A673 (cell line): ENCODE results near the gene SYDE1. TPM values are rescaled to one million over a fixed set of nuclear protein-coding genes. Genes with fewer than 3 reads are reported as not detected.

Experiments
- BruUV-seq: library from RNA; stranded (reverse); fragments of 400-500 nt; replicated peaks from 2 replicates; lab custom pipeline; 2021; lab: Mats Ljungman, UMichigan
- CTCF ChIA-PET: fragments of 300-600 bp; sonication (Branson Sonifier 250); formaldehyde crosslinking; loops from one replicate; lab custom pipeline; 2022; ENCODE audit warnings: antibody characterized with exemption; lab: Charles Lee
- POLR2A ChIA-PET: fragments of 300-600 bp; sonication (Branson Sonifier 250); formaldehyde crosslinking; loops from one replicate; lab custom pipeline; 2022; ENCODE audit warnings: antibody characterized with exemption; ENCODE audit not compliant: low non-redundant PET; lab: Charles Lee
- DNase-seq: peaks from one replicate; pipeline ENCODE4 v3.0.0-alpha.2; 2015; ENCODE audit warnings: low spot score
- H3K27ac ChIP-seq: fragments of 200-600 bp; sonication (generic); 2 replicates; pipeline ENCODE4 v1.5.1; 2016; ENCODE audit warnings: mixed run types, low read depth, mild to moderate bottlenecking, mixed read lengths, antibody characterized with exemption, low read length; ENCODE audit not compliant: poor library complexity, severe bottlenecking
- H3K27me3 ChIP-seq: fragments of 200-600 bp; sonication (generic); replicated peaks from 2 replicates; pipeline ENCODE4 v1.6.1; 2017; ENCODE audit warnings: mixed run types, low read depth, mild to moderate bottlenecking, mixed read lengths, antibody characterized with exemption, low read length; ENCODE audit not compliant: insufficient read depth, poor library complexity
- H3K36me3 ChIP-seq: fragments of 200-600 bp; sonication (generic); 2 replicates; pipeline ENCODE4 v1.6.1; 2016; ENCODE audit warnings: mixed run types, mild to moderate bottlenecking, mixed read lengths, antibody characterized with exemption, low read length; ENCODE audit not compliant: insufficient read depth, poor library complexity, severe bottlenecking
- H3K4me1 ChIP-seq: fragments of 200-600 bp; sonication (generic); 2 replicates; pipeline ENCODE4 v1.6.1; 2017; ENCODE audit warnings: mixed run types, mild to moderate bottlenecking, mixed read lengths, antibody characterized with exemption, low read length; ENCODE audit not compliant: insufficient read depth, poor library complexity, severe bottlenecking
- H3K4me3 ChIP-seq: fragments of 200-600 bp; sonication (generic); 2 replicates; pipeline ENCODE4 v1.5.1; 2016; ENCODE audit warnings: low read depth, mixed run types, mild to moderate bottlenecking, mixed read lengths, low read length; ENCODE audit not compliant: poor library complexity, severe bottlenecking
- H3K9me3 ChIP-seq: fragments of 200-600 bp; sonication (generic); 2 replicates; pipeline ENCODE4 v1.6.1; 2016; ENCODE audit warnings: mixed run types, low read depth, mild to moderate bottlenecking, mixed read lengths, antibody characterized with exemption, low read length; ENCODE audit not compliant: poor library complexity, severe bottlenecking
- CTCF ChIP-seq: fragments of 300-800, 200-600 bp; sonication (generic); conservative IDR thresholded peaks from 2 replicates; pipeline ENCODE4 v1.5.1; 2017; ENCODE audit warnings: low read depth, mild to moderate bottlenecking, antibody characterized with exemption, low read length, moderate library complexity, mixed read lengths
- EZH2 ChIP-seq: fragments of 200-600 bp; sonication (generic); IDR thresholded peaks from 2 replicates; pipeline ENCODE4 v1.6.1; 2017; ENCODE audit warnings: borderline replicate concordance, low read depth, mild to moderate bottlenecking, mixed read lengths, antibody characterized with exemption, low read length; ENCODE audit not compliant: poor library complexity, severe bottlenecking
- intact Hi-C: fragments of 100-400 bp; cut with micrococcal nuclease; formaldehyde crosslinking; loops from one replicate; pipeline ENCODE4 v1.10.0; 2022; ENCODE audit not compliant: unreplicated experiment
- total RNA-seq: library from RNA; stranded (reverse); gene quantifications from 2 replicates; pipeline ENCODE4 v1.2.3, GENCODE V29; 2021

The SYDE1 gene
- total RNA-seq, 1 experiment from 2014 or later = 32.3 TPM

GRCh38 chr19:15114153-15114540 lies 6.9 kb downstream of the SYDE1 start:
- TF ChIP-seq CTCF (no peak), EZH2 (no peak)
- no peaks in the 10 kb centered on the region for H3K27me3 ChIP-seq
- DNase-seq = no peak
- CTCF ChIA-PET = interaction anchor here (1.1 kb wide), 1 partner anchor 441 kb away, joined by 3 read pairs; no protein-coding TSS in a partner anchor
- H3K27ac ChIP-seq = no peak overlapping the region
- H3K9me3 ChIP-seq = no peaks in the 10 kb centered on the region
- H3K4me1 ChIP-seq = no peaks in the 10 kb centered on the region
- no TSS peak for BruUV-seq
- H3K4me3 ChIP-seq = no peak overlapping the region
- intact Hi-C loops = no loop called here
- POLR2A ChIA-PET = no interaction called here
- peaks cover 85% of the 10 kb centered on the region for H3K36me3 ChIP-seq

- DNase-seq = no peak
Measured at GRCh38 chr19:15115080-15115479, 7.9 kb downstream of the SYDE1 start.

DNA sequence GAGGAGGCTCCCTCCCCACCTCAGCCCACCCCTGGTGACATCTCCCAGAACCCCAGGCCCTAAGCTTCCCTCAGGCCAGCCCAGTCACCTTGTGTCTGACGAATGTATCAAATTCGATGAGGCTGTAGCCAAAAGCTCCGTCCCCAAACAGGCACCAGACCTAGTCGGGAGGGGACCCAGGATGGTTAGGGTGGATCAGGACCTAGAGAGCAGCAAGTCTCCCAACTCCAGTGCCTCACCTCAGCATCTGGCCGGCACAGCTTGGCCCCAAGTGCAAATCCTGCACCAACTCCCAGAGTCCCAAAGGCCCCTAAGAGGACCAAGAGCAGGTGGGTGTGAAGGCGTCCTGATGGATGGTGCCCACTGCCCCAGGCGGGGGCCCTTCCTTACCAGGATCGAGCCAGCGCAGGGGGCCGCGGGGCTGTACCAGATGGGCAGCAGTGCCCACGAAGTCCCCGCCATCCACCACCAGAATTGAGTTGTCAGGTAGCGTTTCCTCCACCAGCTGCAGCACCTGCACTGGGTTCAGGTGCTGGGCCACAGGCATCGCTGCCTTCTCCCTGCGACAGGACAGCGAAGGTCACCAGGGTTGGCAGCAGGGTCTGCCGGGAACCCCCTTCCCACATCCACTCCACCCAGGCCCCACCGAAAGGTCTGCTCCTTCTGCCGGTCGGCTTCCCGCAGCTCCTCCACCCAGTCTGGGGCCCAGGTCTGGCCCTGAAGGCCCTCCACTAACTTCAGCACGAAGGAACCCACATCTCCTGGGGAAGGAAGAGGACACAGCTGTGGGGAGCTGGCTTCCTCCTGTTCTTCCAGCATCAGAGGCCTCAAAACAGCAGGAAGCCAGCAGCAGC lies 8.8 kb downstream of the SYDE1 start:
- Histone ChIP-seq H3K4me3 (no peak overlapping the region), H3K36me3 (peaks cover 99% of the 10 kb centered on the region), H3K4me1 (no peaks in the 10 kb centered on the region), H3K27ac (no peak overlapping the region), H3K27me3 (no peaks in the 10 kb centered on the region), H3K9me3 (no peaks in the 10 kb centered on the region)
- no peak for DNase-seq
- CTCF ChIA-PET = interaction anchor here (0.5 kb wide), 1 partner anchor 24 kb away, joined by 6 read pairs; no protein-coding TSS in a partner anchor
- BruUV-seq = no TSS peak
- no peak for TF ChIP-seq CTCF
- no peak for TF ChIP-seq EZH2
- intact Hi-C loops = no loop called here
- POLR2A ChIA-PET = interaction anchor here (0.9 kb wide), 1 partner anchor 9 kb away, joined by 4 read pairs; no protein-coding TSS in a partner anchor

More at GRCh38 chr19:15115080-15115479, 7.9 kb downstream of the SYDE1 start:
- Histone ChIP-seq H3K27me3 (no peaks in the 10 kb centered on the region), H3K36me3 (peaks cover 94% of the 10 kb centered on the region), H3K27ac (no peak overlapping the region), H3K4me3 (no peak overlapping the region), H3K9me3 (no peaks in the 10 kb centered on the region), H3K4me1 (no peaks in the 10 kb centered on the region)
- CTCF ChIA-PET = interaction anchor here (0.5 kb wide), 1 partner anchor 23 kb away, joined by 6 read pairs; no protein-coding TSS in a partner anchor
- POLR2A ChIA-PET = interaction anchor here (0.9 kb wide), 1 partner anchor 10 kb away, joined by 4 read pairs; no protein-coding TSS in a partner anchor
- intact Hi-C loops = no loop called here
- TSS peak; percentile 32 for BruUV-seq
- TF ChIP-seq CTCF (no peak), EZH2 (no peak)
